HG02943 (cell line): ENCODE results near the gene EEF1AKMT4.
"Not testable (repeated sequence)": the region's sequence is repeated elsewhere in the genome, so short reads cannot be mapped to it uniquely, and the experiment has no call there.

Source experiments
- ATAC-seq: cut with Tn5 transposase; IDR thresholded peaks from one replicate; pipeline ENCODE4 v1.9.1; 2021; ENCODE audit warnings: mild to moderate bottlenecking, low read depth, moderate library complexity; ENCODE audit not compliant: unreplicated experiment

EEF1AKMT4 gene

GRCh38 chr3:184259878-184260723, 10.6 kb downstream of the EEF1AKMT4 start:
- no peak for ATAC-seq

- ATAC-seq: no peak
Observed at GRCh38 chr3:184260724-184261269, 11.3 kb downstream of the EEF1AKMT4 start.

GRCh38 chr3:184261270-184261853, 11.9 kb downstream of the EEF1AKMT4 start, which contains the start of gene CAMK2N2:
Gene CAMK2N2, minus strand, starts transcription at chr3:184261553. Its CDS starts 268 bp downstream, at chr3:184261285.
- ATAC-seq: no peak

- ATAC-seq: no peak
Observed at GRCh38 chr3:184261854-184262763, 12.6 kb downstream of the EEF1AKMT4 start.

- ATAC-seq: no peak
Observed at GRCh38 chr3:184262764-184263179, 13.3 kb downstream of the EEF1AKMT4 start.

GRCh38 chr3:184267249-184267648, 17.8 kb downstream of the EEF1AKMT4 start:
- not testable (repeated sequence) for ATAC-seq

- ATAC-seq: no peak
Observed at GRCh38 chr3:184272269-184272668, 22.8 kb downstream of the EEF1AKMT4 start.

GRCh38 chr3:184275381-184275701, 25.9 kb downstream of the EEF1AKMT4 start:
- no peak for ATAC-seq

- no peak for ATAC-seq
Observed at GRCh38 chr3:184275961-184276910, 26.8 kb downstream of the EEF1AKMT4 start, which contains the start of gene ECE2. Gene ECE2, plus strand, starts transcription at chr3:184276022. Its CDS starts 132 bp downstream, at chr3:184276154.

- ATAC-seq: no peak
Observed at GRCh38 chr3:184277366-184277765, 27.9 kb downstream of the EEF1AKMT4 start.

GRCh38 chr3:184282941-184283340, 33.5 kb downstream of the EEF1AKMT4 start:
- no peak for ATAC-seq

GRCh38 chr3:184283681-184284080, 34.2 kb downstream of the EEF1AKMT4 start:
- ATAC-seq: no peak

- ATAC-seq: no peak
Observed at GRCh38 chr3:184284696-184285095, 35.2 kb downstream of the EEF1AKMT4 start.

- ATAC-seq: no peak
Observed at GRCh38 chr3:184289426-184289938, 40.0 kb downstream of the EEF1AKMT4 start.

GRCh38 chr3:184290331-184290730, 40.9 kb downstream of the EEF1AKMT4 start:
- no peak for ATAC-seq

GRCh38 chr3:184291044-184291737, 41.7 kb downstream of the EEF1AKMT4 start:
- ATAC-seq: no peak

- no peak for ATAC-seq
Observed at GRCh38 chr3:184291738-184292445, 42.4 kb downstream of the EEF1AKMT4 start.

- no peak for ATAC-seq
Observed at GRCh38 chr3:184295771-184296170, 46.3 kb downstream of the EEF1AKMT4 start.
